Fibroblast of mammary gland (primary cell): ENCODE results near the gene OGDH.

Source experiments
- DNase-seq: peaks from one replicate; pipeline ENCODE4 v3.0.0-alpha.2; 2010; ENCODE audit warnings: low read depth
- H3K4me3 ChIP-seq: 2 replicates; pipeline ENCODE4 v1.5.1; 2011; ENCODE audit warnings: low read depth, mild to moderate bottlenecking, low read length, moderate library complexity; ENCODE audit not compliant: control insufficient read depth
- TF ChIP-seq, protein P1 (sequence below): conservative IDR thresholded peaks from 2 replicates; pipeline ENCODE4 v1.5.1; 2011; ENCODE audit warnings: low read depth, low read length, inconsistent platforms; ENCODE audit not compliant: control insufficient read depth, insufficient read depth

Gene OGDH

DNA sequence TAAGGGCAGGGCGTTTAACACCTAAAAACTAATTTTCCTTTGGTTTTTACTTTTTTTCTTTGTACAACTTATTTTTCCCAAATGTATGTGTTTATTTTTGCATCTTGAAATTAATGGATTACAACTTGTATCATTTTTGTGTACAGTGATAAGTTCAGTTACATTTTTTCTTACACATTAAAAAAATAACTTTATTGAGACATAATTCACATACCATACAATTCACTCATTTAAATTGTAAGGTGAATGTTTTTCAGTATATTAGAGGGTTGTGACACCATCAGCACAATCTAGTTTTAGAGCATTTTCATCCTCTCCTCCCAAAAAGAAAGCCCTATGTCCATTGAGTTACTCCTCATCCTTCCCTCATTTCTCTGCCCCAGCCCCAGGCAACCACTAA lies 11.6 kb downstream of the OGDH start:
- TF ChIP-seq, protein P1, sequence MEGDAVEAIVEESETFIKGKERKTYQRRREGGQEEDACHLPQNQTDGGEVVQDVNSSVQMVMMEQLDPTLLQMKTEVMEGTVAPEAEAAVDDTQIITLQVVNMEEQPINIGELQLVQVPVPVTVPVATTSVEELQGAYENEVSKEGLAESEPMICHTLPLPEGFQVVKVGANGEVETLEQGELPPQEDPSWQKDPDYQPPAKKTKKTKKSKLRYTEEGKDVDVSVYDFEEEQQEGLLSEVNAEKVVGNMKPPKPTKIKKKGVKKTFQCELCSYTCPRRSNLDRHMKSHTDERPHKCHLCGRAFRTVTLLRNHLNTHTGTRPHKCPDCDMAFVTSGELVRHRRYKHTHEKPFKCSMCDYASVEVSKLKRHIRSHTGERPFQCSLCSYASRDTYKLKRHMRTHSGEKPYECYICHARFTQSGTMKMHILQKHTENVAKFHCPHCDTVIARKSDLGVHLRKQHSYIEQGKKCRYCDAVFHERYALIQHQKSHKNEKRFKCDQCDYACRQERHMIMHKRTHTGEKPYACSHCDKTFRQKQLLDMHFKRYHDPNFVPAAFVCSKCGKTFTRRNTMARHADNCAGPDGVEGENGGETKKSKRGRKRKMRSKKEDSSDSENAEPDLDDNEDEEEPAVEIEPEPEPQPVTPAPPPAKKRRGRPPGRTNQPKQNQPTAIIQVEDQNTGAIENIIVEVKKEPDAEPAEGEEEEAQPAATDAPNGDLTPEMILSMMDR = no peak
- H3K4me3 ChIP-seq = no peak overlapping the region
- no peak for DNase-seq

DNA sequence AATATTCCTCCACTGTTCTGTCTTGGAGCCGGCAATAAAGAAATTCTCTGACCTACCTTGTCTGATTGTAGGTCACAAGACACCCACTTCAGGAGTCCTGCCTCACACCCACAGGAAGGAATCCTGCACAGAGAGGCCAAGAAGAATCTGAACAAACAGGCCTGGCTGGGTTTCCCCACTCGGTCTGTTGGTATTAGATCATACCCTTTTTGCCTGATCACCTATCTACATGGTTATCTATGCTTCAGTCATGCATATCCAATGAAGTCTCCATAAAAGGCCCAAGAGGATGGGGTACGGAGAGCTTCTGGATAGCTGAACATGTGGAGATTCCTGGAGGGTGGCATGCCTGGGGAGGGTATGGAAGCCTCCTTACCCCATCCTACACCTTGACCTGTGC lies 12.3 kb downstream of the OGDH start:
- TF ChIP-seq, protein P1 = no peak
- DNase-seq = no peak
- H3K4me3 ChIP-seq = no peak overlapping the region

GRCh38 chr7:44621034-44621749 lies 14.8 kb downstream of the OGDH start:
- no peak overlapping the region for H3K4me3 ChIP-seq
- TF ChIP-seq, protein P1 = no peak
- DNase-seq = peak; percentile 72

GRCh38 chr7:44621750-44622103 lies 15.3 kb downstream of the OGDH start:
- DNase-seq = no peak
- TF ChIP-seq, protein P1 = no peak
- no peak overlapping the region for H3K4me3 ChIP-seq

GRCh38 chr7:44622342-44623151 lies 16.1 kb downstream of the OGDH start:
- TF ChIP-seq, protein P1 = no peak
- no peak for DNase-seq
- H3K4me3 ChIP-seq = no peak overlapping the region

DNA sequence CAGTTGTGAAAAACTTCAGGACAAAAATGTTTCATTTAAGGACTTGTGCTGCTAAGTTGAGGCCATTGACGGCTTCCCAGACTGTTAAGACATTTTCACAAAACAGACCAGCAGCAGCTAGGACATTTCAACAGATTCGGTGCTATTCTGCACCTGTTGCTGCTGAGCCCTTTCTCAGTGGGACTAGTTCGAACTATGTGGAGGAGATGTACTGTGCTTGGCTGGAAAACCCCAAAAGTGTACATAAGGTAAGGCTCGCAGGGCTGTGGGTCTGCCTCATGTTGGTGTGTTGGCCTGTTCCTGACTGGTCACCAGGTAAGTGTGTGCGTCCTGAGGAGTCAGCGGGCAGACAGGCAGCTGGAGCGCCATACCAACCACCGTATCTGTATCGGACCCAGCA lies 17.9 kb downstream of the OGDH start:
- TF ChIP-seq, protein P1 = no peak
- no peak for DNase-seq
- H3K4me3 ChIP-seq = no peak overlapping the region
